ENCODE measurements around the gene CNTN6. TPM values are rescaled to one million over a fixed set of nuclear protein-coding genes. Genes with fewer than 3 reads are reported as not detected.

CNTN6 gene
- total and polyA plus RNA-seq, 8 donors: 0.05 TPM; not detected in 6

DNA sequence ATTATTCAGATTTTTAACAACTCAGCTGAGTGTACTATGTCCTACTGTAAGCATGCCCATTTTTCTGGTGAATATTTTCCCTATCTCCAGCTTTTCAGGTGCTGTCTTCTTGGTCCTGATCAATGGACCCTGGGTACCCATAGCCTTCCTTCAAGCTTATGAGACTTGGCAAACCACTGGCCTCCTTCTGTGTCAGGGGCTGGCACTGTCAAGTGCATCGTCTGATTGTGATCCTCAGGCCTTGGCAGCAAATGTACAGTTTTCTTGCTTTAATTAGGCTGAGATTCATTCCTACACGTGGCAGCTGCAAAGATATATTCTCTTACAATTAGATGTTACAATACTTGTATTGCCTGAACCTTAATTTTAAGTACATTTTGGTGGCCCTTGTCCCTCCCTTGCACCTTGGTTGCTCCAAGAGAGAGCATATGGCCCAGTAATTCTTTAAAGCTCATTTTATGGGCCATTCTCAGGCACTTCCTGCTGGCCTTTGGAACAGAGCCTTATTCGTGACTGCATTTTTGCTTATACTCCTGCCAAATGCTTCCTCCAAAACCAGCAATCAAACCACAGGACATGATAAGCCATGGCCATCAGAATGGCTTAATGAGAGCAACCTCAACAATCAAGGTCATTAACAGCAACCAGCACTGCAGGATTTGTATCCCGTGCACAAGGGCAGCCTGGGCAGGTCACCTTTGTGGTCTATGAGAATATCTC lies 179.9 kb downstream of the CNTN6 start:
- H3K4me3 ChIP-seq: no peak overlapping the region
- DNase-seq: no peak
- no peaks in the 10 kb centered on the region for H3K27me3 ChIP-seq
- no peaks in the 10 kb centered on the region for H3K4me1 ChIP-seq
- H3K9me3 ChIP-seq: no peaks in the 10 kb centered on the region
- ATAC-seq: no peak
- no peak for FAIRE-seq
- no peak overlapping the region for H3K27ac ChIP-seq
- 46 to 64% methylated on average over 4 of the region's 4 CpGs for WGBS, 2 donors
- TF ChIP-seq, protein P1, sequence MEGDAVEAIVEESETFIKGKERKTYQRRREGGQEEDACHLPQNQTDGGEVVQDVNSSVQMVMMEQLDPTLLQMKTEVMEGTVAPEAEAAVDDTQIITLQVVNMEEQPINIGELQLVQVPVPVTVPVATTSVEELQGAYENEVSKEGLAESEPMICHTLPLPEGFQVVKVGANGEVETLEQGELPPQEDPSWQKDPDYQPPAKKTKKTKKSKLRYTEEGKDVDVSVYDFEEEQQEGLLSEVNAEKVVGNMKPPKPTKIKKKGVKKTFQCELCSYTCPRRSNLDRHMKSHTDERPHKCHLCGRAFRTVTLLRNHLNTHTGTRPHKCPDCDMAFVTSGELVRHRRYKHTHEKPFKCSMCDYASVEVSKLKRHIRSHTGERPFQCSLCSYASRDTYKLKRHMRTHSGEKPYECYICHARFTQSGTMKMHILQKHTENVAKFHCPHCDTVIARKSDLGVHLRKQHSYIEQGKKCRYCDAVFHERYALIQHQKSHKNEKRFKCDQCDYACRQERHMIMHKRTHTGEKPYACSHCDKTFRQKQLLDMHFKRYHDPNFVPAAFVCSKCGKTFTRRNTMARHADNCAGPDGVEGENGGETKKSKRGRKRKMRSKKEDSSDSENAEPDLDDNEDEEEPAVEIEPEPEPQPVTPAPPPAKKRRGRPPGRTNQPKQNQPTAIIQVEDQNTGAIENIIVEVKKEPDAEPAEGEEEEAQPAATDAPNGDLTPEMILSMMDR (IDR thresholded peaks at IDR 0.05): no peak
- H3K36me3 ChIP-seq: no peaks in the 10 kb centered on the region
- intact Hi-C loops (cut with DNase I): no loop called here

DNA sequence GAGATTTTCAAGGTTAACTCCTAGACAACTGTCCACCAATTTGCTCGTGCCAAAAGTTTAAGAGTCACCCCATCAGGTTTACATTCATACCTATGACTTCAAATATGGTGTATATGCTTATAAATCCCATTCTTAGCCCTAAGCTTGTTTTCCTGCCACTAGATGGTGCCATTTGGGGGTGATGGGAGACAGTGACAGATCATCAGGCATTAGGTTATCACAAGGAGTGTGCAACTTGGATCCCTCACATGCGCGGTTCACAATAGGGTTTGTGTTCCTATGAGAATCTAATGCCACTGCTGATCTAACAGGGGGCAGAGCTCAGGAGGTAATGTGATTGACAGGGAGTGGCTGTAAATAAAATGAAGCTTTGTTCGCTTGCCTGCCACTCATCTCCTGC lies 182.7 kb downstream of the CNTN6 start:
- no peaks in the 10 kb centered on the region for H3K27me3 ChIP-seq
- DNase-seq (no peak), ATAC-seq (no peak), FAIRE-seq (no peak)
- H3K9me3 ChIP-seq: no peaks in the 10 kb centered on the region
- H3K36me3 ChIP-seq: no peaks in the 10 kb centered on the region
- H3K4me3 ChIP-seq: no peak overlapping the region
- TF ChIP-seq, protein P1 (IDR thresholded peaks at IDR 0.05): no peak
- no peaks in the 10 kb centered on the region for H3K4me1 ChIP-seq
- intact Hi-C loops (cut with DNase I): no loop called here
- 40 to 67% methylated on average over 4 of the region's 4 CpGs for WGBS, 2 donors
- no peak overlapping the region for H3K27ac ChIP-seq

DNA sequence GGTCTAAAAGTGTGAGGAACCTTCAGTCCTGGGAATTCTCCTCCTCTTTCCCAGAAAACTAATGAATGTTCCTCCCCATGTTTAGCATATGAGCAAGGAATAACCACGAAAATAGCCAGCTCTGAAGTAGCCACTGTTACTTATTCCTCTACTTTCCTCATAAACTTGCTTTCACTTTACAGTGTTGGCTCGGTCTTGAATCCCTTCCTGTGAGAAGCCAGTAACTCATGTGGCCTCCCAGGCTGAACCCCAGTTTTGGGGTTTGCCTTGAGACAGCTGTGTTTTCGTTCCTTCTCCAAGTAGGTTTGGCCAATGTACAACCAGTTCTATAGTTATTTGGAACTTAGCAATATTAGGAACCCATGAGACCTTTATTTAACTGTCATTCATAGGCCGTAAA lies 195.0 kb downstream of the CNTN6 start:
- TF ChIP-seq, protein P1 (IDR thresholded peaks at IDR 0.05): no peak
- DNase-seq: no peak
- no peaks in the 10 kb centered on the region for H3K27me3 ChIP-seq
- H3K4me3 ChIP-seq: no peak overlapping the region
- H3K4me1 ChIP-seq: no peaks in the 10 kb centered on the region
- H3K9me3 ChIP-seq: no peaks in the 10 kb centered on the region
- no peak for FAIRE-seq
- no peaks in the 10 kb centered on the region for H3K36me3 ChIP-seq
- ATAC-seq: no peak
- intact Hi-C loops (cut with DNase I): no loop called here
- no peak overlapping the region for H3K27ac ChIP-seq
- 54 to 69% methylated on average over 4 of the region's 4 CpGs for WGBS, 2 donors

DNA sequence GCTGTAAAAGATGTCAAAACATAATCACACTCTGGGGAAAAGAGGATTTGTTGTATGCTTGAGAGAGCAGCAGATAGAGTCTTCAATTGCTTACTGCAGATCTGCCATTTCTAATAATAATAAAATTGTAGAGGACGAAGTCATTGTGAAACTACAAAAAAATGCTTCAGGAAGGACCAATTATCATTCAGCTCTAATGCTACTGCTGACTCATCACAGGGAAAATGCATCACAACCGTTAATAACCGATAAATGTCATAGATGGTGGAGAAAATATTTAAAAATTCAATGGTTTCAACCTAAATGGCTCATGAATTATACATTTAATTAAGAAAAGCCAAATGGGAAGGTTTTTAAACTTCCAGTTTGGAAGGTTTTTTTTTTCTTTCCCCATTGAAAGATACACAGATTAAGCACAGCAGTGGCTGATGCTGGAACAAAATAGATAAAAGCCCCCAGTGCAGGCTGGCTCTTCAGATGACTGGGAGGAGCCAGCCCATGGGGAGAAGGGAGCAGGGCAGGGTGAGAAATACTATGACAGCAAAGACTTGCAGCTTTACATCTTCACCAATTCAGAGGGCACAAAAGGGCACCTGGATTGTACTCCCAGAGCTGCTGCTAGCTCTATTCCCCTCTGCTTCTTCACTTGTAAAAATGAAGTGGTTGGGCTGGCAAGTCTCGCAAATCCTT lies 196.1 kb downstream of the CNTN6 start:
- intact Hi-C loops (cut with DNase I): no loop called here
- ATAC-seq (no peak), FAIRE-seq (no peak), DNase-seq (no peak)
- H3K4me3 ChIP-seq: no peak overlapping the region
- no peaks in the 10 kb centered on the region for H3K9me3 ChIP-seq
- H3K27me3 ChIP-seq: no peaks in the 10 kb centered on the region
- WGBS, 2 donors: 54 to 67% methylated on average over 4 of the region's 4 CpGs
- H3K36me3 ChIP-seq: no peaks in the 10 kb centered on the region
- TF ChIP-seq, protein P1 (IDR thresholded peaks at IDR 0.05): no peak
- no peak overlapping the region for H3K27ac ChIP-seq
- H3K4me1 ChIP-seq: no peaks in the 10 kb centered on the region

DNA sequence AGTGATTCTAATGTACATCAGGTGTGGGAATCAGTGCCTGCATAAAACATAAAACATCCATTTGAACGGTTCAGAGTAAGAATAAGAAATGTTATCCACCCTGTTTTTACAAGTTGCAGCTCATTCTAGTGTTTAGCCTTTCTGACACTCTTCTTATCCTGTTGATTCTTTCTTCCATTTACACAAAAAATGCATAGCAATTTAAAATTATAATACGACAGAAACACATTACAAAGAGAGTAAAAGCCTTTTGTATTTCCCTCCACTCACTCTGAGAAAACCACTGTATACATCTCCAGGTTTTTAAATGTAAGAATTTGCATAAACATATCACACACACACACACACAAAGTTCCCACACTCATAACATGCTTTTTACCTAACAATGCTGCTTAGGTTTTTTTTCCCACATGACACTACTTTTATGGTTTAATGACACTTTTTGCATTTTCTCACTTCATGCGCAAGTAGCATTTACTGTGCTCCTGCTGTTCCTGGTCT lies 199.8 kb downstream of the CNTN6 start:
- DNase-seq (no peak), FAIRE-seq (no peak), ATAC-seq (no peak)
- no peaks in the 10 kb centered on the region for H3K9me3 ChIP-seq
- H3K4me3 ChIP-seq: no peak overlapping the region
- 38 to 39% methylated on average over 3 of the region's 3 CpGs for WGBS, 2 donors
- H3K27ac ChIP-seq: no peak overlapping the region
- no peaks in the 10 kb centered on the region for H3K4me1 ChIP-seq
- TF ChIP-seq, protein P1 (IDR thresholded peaks at IDR 0.05): no peak
- intact Hi-C loops (cut with DNase I): no loop called here
- H3K27me3 ChIP-seq: no peaks in the 10 kb centered on the region
- no peaks in the 10 kb centered on the region for H3K36me3 ChIP-seq
